GM19397 (cell line): Measurements from ENCODE around the gene BEST2.
A peak's percentile ranks its signal among the peaks of the same experiment; 100 is the strongest.
"Not testable (repeated sequence)": the region's sequence is repeated elsewhere in the genome, so short reads cannot be mapped to it uniquely, and the experiment has no call there.

Source experiments
- ATAC-seq: cut with Tn5 transposase; IDR thresholded peaks from one replicate; pipeline ENCODE4 v1.9.1; 2021; ENCODE audit warnings: mild to moderate bottlenecking, moderate library complexity; ENCODE audit not compliant: unreplicated experiment

BEST2 gene

DNA sequence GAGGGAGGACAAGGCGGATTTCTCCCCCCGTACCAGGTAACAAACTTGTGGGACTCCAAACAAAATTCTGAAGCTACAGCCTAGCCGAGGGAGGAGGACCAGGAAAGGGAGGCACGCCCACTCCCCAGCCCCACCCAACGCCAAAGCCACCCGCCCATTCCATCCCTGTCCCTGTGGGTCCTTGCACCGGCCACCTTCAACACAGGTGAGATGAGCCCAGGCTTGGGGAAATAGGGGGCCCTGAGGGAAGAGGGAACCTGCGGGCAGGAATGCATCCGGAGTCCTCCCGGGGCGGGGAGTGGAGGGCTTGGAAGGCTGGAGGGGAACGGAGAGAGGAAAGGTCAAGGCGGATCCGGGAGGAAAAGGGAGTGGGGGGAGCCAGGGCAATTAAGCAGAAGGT lies at the start of gene BEST2:
BEST2 (plus strand) TSS at position 157 of the 400 bp plus-strand sequence. CDS start 802 bp downstream, outside the sequence.
- ATAC-seq: no peak

DNA sequence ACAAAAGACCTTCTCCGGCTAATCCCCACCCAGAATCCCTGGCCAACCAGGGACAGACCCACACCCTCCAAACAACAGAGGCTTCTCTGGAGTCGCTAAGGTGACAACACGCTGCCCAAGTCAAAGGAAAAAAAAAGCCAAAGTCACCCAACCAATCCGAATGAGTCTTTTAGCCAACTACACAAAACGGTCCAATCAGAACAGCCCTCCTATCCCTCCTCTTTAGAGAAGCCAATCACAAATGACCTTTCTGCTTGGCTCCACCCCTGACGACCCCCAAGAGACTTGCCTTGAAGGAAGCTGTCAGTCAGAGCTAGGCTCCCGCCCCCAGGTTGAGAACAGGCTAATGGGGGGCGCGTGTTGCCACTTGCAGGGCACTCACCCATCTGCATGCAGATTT lies 48.5 kb upstream of the BEST2 start:
- ATAC-seq: no peak

- ATAC-seq: no peak
These were observed 46.4 kb upstream of the BEST2 start for GRCh38 chr19:12705169-12705568.

- no peak for ATAC-seq
These were observed 45.8 kb upstream of the BEST2 start for GRCh38 chr19:12705654-12706331.

DNA sequence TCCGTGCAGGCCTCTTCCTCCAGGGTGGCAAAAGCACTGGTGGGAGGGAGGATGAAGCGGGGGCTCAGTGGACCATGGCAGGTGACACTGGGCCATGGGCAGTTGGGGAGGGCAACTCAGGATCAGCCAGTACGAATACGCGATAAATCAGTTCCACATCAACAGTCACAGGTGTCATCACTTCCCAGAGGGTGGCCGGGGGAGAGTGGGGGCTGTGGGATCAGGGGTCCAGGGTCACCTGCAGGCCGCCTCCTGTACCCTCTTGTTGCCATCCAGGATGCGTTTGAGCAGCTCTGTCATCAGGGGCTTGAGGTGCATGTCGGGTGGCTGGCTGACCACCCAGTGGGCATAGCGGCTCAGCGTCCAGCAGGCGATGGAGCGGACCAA lies 45.3 kb upstream of the BEST2 start:
- ATAC-seq: no peak

- no peak for ATAC-seq
These were observed 43.0 kb upstream of the BEST2 start for GRCh38 chr19:12708641-12709040.

DNA sequence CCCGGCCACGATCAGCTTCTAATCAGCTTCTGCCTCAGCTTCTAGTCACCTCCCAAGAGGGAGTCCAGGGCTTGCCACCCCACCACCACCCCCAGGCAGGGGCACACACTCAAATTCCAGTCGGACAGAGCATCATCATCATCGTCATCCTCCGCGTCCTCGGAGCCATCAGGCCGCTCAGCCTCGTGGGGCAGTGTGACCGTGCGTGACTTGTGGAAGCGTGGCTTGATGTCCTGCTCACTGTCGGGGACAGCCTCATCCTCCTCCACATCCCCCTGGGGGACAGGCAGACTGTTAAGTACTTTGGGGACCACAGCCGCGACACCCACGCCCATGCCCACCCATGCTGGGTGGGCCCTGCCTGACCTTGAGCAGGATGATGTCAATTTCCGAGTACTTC lies 40.4 kb upstream of the BEST2 start:
- no peak for ATAC-seq

- ATAC-seq: not testable (repeated sequence)
These were observed 39.5 kb upstream of the BEST2 start for GRCh38 chr19:12712077-12712476.

- not testable (repeated sequence) for ATAC-seq
These were observed 38.3 kb upstream of the BEST2 start for GRCh38 chr19:12713304-12713703.

DNA sequence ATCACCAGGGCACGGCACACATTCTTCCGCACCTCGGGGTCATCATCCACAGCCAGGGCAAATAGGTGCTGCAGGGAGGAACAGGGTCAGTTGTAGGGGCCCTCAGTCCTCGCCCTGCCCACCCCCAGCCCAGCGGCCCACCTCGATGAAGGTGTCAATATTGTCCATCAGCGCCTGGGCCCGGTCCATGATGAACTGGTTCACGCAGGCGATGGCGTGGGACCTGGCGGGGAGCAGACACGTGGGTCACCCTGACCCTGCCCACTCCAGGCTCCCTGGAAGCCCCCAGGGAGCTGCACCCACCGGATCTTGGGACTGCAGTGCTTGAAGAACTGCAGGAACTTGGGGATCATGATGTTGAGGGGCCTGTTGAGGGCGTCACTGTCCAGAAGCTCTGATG lies 36.5 kb upstream of the BEST2 start:
- no peak for ATAC-seq

DNA sequence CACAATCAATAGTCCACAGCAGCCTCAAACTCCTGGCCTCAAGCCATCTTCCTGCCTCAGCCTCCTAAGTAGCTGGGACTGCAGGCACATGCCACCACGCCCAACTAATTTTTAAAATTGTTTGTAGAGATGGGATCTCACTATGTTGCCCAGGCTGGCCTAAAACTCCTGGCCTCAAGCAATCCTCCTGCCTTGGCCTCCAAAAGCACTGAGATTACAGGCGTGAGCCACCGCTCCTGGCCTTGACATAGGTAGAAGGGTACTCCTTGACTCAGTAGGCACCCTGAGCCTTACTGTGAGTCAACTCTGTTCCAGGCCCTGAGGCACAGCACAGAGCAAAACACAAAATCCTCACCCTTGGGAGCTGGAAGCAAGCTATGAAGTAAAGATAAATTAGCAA lies 35.7 kb upstream of the BEST2 start:
- no peak for ATAC-seq

GRCh38 chr19:12720296-12720695 lies 31.3 kb upstream of the BEST2 start:
- no peak for ATAC-seq

DNA sequence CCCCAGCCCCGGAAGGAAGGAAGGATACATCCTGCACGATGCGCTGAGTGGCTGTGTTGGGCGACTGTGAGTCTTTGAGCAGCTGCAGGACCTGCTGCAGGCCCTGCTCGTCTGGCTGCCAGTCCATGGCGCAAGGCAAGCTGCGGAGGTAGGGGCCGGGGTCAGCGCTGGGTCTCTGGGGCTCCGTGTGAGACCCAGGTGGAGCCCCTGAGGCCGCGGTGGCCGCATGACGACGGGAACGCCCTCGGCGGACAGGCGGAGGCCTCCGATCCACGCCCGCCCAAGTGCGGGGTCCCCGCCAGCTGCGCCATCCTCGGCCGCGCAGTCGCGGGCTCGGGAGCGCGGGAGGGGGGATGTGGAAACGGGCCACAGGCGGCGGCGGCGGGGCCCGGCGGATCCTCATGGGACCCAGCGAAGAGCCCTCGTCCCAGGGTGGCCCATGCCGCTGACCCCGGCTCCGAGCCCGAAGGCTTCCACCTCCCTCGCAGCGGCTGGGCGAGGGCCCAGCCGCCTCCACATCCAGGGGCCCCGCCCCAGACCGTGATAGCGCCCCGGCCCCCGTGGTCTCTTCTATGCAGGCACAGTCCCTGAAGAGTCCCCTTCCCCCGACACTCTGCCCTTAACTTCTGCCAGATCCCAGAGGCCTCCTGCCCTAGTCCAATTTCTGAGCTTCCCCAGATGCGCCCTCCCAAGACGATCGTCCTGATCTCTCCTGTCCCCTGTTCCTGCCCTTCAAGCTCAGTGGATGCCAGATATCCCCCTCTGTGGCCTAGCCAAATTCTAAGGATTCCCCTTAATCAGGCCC lies 30.5 kb upstream of the BEST2 start:
- ATAC-seq: no peak

GRCh38 chr19:12721656-12722565 lies 29.7 kb upstream of the BEST2 start:
- no peak for ATAC-seq

DNA sequence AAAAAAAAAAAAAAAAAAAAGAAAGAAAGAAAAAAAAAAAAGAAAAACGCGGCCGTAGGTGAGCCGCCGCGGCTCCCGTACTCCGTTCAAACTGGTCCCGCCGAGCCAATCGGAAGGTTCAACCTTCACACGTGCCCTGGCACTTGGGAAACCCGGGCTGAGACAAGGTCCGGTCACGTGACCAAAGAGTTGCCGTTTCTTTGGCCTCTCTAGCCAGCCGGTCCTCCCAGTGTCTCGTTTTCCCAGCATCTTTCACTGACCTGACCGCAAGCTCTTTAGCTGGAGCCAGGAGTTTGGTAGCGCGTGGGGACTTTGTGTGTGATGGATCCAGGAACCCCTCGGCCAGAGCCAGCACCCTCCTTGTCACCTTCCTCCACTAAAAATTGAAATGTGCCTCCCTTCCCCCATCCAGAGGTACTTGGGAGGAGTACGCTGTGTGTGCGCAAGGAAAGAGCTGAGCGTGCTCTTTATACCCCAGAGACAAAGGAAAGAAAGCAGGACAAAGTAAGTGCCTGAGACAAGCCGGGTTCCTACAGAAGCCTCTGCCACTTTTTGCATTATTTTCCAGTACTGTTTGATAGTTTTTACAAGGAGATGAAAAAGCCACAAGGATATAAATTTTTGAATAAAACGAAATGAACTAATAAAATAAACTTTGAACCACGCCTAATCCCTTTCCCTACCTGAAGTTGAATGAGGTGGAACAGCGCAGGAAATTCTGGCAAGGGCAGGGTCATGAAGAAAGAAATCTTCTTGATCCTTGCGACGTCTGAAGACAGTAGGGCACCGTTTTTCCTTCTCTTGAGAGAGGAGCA lies 28.8 kb upstream of the BEST2 start:
- ATAC-seq: peak; percentile 76

DNA sequence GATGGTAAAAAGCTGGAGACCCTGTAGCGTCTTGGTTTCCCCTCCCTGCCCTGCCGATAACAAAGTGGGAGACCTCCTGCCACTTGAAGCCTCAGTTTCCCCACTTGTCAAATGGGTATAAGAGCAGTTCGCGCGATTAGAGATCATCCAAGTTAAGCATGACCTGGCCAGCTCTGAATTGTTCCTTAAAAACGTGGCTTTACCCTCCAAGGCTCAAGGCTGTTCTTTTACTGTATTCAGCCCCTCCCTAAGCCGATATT lies 28.3 kb upstream of the BEST2 start:
- ATAC-seq: no peak

- no peak for ATAC-seq
These were observed 27.8 kb upstream of the BEST2 start, which contains the start of gene TNPO2 for GRCh38 chr19:12723641-12724426. TSS of gene TNPO2 (minus strand) at chr19:12723932. CDS start at chr19:12720977, 2,955 bp downstream.

- not testable (repeated sequence) for ATAC-seq
These were observed 26.0 kb upstream of the BEST2 start for GRCh38 chr19:12725612-12726011.

GRCh38 chr19:12726988-12727316 lies 24.6 kb upstream of the BEST2 start:
- ATAC-seq: no peak
